ENCODE measurements around the gene SBF2.

DNA sequence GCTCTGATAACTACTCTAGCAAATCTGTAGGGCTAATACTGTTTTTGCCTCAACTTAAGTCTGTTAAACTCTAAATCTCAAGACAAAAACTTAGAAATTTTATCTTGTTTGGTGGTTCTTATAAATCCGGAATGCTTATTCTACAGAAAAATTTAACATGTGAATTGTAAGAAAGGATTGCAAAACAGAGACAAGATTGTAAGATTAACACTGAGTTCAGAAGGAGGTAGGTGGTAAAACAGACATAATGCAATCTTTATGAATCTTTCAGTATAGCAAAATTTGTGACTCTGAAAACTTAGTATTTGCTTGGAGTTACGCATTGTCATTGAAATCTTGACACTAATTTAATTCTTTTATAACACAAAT lies 263.9 kb downstream of the SBF2 start:
- TF ChIP-seq, protein P1, sequence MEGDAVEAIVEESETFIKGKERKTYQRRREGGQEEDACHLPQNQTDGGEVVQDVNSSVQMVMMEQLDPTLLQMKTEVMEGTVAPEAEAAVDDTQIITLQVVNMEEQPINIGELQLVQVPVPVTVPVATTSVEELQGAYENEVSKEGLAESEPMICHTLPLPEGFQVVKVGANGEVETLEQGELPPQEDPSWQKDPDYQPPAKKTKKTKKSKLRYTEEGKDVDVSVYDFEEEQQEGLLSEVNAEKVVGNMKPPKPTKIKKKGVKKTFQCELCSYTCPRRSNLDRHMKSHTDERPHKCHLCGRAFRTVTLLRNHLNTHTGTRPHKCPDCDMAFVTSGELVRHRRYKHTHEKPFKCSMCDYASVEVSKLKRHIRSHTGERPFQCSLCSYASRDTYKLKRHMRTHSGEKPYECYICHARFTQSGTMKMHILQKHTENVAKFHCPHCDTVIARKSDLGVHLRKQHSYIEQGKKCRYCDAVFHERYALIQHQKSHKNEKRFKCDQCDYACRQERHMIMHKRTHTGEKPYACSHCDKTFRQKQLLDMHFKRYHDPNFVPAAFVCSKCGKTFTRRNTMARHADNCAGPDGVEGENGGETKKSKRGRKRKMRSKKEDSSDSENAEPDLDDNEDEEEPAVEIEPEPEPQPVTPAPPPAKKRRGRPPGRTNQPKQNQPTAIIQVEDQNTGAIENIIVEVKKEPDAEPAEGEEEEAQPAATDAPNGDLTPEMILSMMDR (optimal IDR thresholded peaks at IDR 0.05 in 1 of 3, IDR thresholded peaks at IDR 0.05 in 1 of 3, conservative IDR thresholded peaks at IDR 0.05 in 1 of 3; ENCODE audit: extremely low read depth in 1 of 3, insufficient read depth in 2 of 3, low read length in 3 of 3) = no peak
- TF ChIP-seq EZH2 (IDR thresholded peaks at IDR 0.05; ENCODE audit: low read length) = no peak

Measured in keratinocyte (primary cell).